ENCODE measurements around the gene SPAG9. TPM values are rescaled to one million over a fixed set of nuclear protein-coding genes. Genes with fewer than 3 reads are reported as not detected.
A peak's percentile ranks its signal among the peaks of the same experiment; 100 is the strongest.

The SPAG9 gene
- total RNA-seq, 1 experiment from 2014 or later = 129 TPM

DNA sequence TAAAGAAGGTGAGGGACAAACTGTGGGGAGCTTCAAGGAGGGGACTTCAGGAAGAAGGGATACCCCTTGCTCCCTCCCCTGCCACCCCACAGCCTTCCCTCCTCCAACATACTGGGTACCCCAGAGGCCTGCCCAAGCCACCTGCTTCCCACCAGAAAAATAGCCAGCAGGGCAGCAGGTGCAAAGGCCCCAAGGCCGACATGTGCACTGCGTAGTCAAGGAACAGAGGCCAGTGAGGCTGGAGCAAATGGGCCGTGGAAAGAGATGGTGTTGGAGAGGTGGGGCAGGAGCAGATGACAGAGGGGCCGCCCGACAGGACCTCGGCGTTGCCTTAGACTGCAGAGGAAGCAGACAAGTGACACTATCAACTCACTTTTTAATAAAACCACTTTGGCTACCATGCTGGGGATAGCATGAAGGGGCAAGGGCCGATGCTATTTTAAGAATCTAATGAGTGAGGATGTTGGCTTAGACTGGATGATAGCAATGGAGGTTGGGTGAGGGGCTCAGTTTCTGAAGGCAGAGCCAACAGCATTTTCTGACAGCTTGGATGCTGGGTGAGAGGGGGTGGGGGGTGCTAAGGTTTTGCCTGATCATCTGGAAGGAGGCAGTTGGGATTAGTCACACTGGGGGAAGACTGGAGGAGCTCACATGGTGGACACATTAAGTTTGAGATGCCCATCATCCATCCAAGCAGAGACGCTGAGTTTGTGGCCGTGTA is 181.7 kb downstream of the SPAG9 start:
- CTCF ChIA-PET = interaction anchor here (1.0 kb wide), 1 partner anchor 127 kb away, joined by 7 read pairs; no protein-coding TSS in a partner anchor
- no TSS peak for BruUV-seq (replicated peaks)
- Mint-ChIP-seq H3K27me3 (ENCODE audit: unreplicated experiment) (no peaks in the 10 kb centered on the region), H3K4me1 (ENCODE audit: low read depth, unreplicated experiment) (peaks cover 31% of the 10 kb centered on the region), H3K9me3 (ENCODE audit: low read depth, unreplicated experiment) (no peaks in the 10 kb centered on the region), H3K27ac (ENCODE audit: unreplicated experiment) (no peak overlapping the region), H3K4me3 (ENCODE audit: low read depth, unreplicated experiment) (no peak overlapping the region), H3K36me3 (ENCODE audit: insufficient read depth, unreplicated experiment) (peaks cover 1% of the 10 kb centered on the region)
- intact Hi-C loops (cut with micrococcal nuclease; ENCODE audit: unreplicated experiment) = no loop called here
- TF ChIP-seq, protein P1, sequence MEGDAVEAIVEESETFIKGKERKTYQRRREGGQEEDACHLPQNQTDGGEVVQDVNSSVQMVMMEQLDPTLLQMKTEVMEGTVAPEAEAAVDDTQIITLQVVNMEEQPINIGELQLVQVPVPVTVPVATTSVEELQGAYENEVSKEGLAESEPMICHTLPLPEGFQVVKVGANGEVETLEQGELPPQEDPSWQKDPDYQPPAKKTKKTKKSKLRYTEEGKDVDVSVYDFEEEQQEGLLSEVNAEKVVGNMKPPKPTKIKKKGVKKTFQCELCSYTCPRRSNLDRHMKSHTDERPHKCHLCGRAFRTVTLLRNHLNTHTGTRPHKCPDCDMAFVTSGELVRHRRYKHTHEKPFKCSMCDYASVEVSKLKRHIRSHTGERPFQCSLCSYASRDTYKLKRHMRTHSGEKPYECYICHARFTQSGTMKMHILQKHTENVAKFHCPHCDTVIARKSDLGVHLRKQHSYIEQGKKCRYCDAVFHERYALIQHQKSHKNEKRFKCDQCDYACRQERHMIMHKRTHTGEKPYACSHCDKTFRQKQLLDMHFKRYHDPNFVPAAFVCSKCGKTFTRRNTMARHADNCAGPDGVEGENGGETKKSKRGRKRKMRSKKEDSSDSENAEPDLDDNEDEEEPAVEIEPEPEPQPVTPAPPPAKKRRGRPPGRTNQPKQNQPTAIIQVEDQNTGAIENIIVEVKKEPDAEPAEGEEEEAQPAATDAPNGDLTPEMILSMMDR (IDR thresholded peaks at IDR 0.05; ENCODE audit: unreplicated experiment) = no peak
- DNase-seq = no peak

DNA sequence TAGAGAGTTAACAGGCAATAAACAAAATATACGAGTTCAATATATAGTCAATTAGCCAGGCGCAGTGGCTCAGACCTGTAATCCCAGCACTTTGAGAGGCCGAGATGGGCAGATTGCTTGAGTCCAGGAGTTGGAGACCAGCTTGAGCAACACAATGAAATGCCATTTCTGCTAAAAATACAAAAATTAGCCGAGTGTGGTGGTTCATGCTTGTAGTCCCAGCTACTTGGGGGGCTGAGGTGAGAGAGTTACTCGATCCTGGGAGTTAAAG is 184.7 kb downstream of the SPAG9 start:
- BruUV-seq (replicated peaks) = no TSS peak
- intact Hi-C loops (cut with micrococcal nuclease; ENCODE audit: unreplicated experiment) = no loop called here
- CTCF ChIA-PET = interaction anchor here (0.7 to 1.4 kb wide), 3 partner anchors 9 to 94 kb away, joined by 3 to 4 read pairs (median 4); no protein-coding TSS in a partner anchor
- TF ChIP-seq, protein P1 (IDR thresholded peaks at IDR 0.05; ENCODE audit: unreplicated experiment) = no peak
- Mint-ChIP-seq H3K9me3 (ENCODE audit: low read depth, unreplicated experiment) (no peaks in the 10 kb centered on the region), H3K4me3 (ENCODE audit: low read depth, unreplicated experiment) (no peak overlapping the region), H3K36me3 (ENCODE audit: insufficient read depth, unreplicated experiment) (peaks cover 9% of the 10 kb centered on the region), H3K27ac (ENCODE audit: unreplicated experiment) (no peak overlapping the region), H3K4me1 (ENCODE audit: low read depth, unreplicated experiment) (peaks cover 18% of the 10 kb centered on the region), H3K27me3 (ENCODE audit: unreplicated experiment) (no peaks in the 10 kb centered on the region)
- DNase-seq = no peak

DNA sequence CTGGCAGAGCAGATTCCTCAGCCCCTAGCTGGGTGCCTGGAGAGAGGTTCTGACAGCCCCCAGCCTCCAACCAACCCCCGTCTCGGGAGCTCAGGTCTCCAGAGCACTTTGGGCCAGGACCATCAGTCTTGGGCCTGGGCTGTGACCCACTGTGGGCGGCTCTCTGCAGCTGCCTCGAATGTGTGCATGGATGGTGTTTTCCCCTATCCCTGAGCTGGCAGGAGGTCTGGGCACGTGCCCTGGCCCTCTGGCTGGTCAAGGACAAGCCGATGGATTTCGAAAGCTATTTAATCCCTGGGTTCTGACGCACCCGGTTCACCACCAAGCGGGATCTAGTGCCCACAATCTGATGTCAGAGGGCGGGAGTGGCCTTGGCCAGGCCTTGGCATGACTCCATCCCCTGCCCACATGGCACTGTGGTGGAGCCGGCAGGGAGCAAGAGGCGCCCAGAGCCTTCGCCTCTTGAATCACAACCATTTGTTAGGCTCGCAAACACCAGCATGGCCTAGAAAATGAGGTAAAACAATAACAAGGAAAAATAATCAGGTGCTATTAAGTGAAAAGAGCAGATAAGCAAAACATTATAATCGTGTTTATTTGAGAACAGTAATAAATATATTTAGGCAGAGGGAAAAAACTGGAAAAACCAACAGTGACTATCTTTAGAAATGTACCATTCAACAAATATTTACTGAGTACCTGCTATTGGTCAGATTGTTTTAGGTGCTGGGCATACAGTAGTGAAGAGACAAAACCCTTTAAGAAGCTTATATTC is 185.3 kb downstream of the SPAG9 start:
- no peaks in the 10 kb centered on the region for H3K9me3 Mint-ChIP-seq (ENCODE audit: low read depth, unreplicated experiment)
- H3K27me3 Mint-ChIP-seq (ENCODE audit: unreplicated experiment) = no peaks in the 10 kb centered on the region
- CTCF ChIA-PET = interaction anchor here (0.7 to 1.4 kb wide), 4 partner anchors 9 to 74 kb away, joined by 3 to 4 read pairs (median 3); no protein-coding TSS in a partner anchor
- H3K27ac Mint-ChIP-seq (ENCODE audit: unreplicated experiment) = no peak overlapping the region
- intact Hi-C loops (cut with micrococcal nuclease; ENCODE audit: unreplicated experiment) = no loop called here
- peaks cover 18% of the 10 kb centered on the region for H3K4me1 Mint-ChIP-seq (ENCODE audit: low read depth, unreplicated experiment)
- no TSS peak for BruUV-seq (replicated peaks)
- DNase-seq = peak; percentile 74
- TF ChIP-seq, protein P1 (IDR thresholded peaks at IDR 0.05; ENCODE audit: unreplicated experiment) = no peak
- H3K36me3 Mint-ChIP-seq (ENCODE audit: insufficient read depth, unreplicated experiment) = peaks cover 9% of the 10 kb centered on the region
- no peak overlapping the region for H3K4me3 Mint-ChIP-seq (ENCODE audit: low read depth, unreplicated experiment)

DNA sequence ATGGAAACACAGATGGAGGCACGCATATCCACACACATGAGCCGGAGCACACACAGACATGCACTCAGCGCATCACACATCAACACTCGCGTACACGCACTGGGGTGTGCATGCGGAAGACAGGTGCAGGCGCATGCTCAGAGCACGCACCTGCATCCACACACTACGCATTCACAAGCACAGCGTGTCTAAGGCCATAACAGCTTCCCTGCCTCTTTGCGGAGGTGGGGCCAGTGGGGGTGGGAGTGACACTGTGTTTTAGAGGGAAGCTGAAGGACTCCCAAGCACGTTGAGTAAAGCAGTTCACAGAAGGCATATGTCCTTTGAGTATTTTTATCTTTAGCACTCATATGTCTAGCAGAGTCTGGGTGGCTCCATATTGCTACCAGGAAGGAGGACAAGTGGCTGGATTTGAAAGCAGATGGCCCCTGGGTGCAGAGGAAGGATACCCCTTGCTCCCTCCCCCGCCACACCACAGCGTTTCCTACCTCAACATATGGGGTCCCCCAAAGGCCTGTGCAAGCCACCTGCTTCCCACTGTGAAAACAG is 185.9 kb downstream of the SPAG9 start:
- BruUV-seq (replicated peaks) = no TSS peak
- Mint-ChIP-seq H3K27me3 (ENCODE audit: unreplicated experiment) (no peaks in the 10 kb centered on the region), H3K4me1 (ENCODE audit: low read depth, unreplicated experiment) (peaks cover 18% of the 10 kb centered on the region), H3K4me3 (ENCODE audit: low read depth, unreplicated experiment) (no peak overlapping the region), H3K36me3 (ENCODE audit: insufficient read depth, unreplicated experiment) (peaks cover 9% of the 10 kb centered on the region), H3K9me3 (ENCODE audit: low read depth, unreplicated experiment) (no peaks in the 10 kb centered on the region), H3K27ac (ENCODE audit: unreplicated experiment) (no peak overlapping the region)
- TF ChIP-seq, protein P1 (IDR thresholded peaks at IDR 0.05; ENCODE audit: unreplicated experiment) = no peak
- CTCF ChIA-PET = interaction anchor here (0.7 to 1.4 kb wide), 3 partner anchors 10 to 74 kb away, joined by 3 to 4 read pairs (median 3); no protein-coding TSS in a partner anchor
- intact Hi-C loops (cut with micrococcal nuclease; ENCODE audit: unreplicated experiment) = no loop called here
- no peak for DNase-seq

All from Calu3 (cell line).